Cardiac fibroblast (primary cell): ENCODE results near the gene DHTKD1.
A peak's percentile ranks its signal among the peaks of the same experiment; 100 is the strongest.
"Not testable (repeated sequence)": the region's sequence is repeated elsewhere in the genome, so short reads cannot be mapped to it uniquely, and the experiment has no call there.

ENCODE experiments used
- DNase-seq, 2 donors: peaks; one replicate each; pipeline versions ENCODE4 v3.0.0 to v3.0.0-alpha.2; 2010; ENCODE audit warnings: low read depth in 2 of 2
- H3K4me3 ChIP-seq, 2 donors: replicated peaks in 1 of 2; 1 replicate in 1 of 2; 2 replicates in 1 of 2; pipeline ENCODE4 v1.5.1; 2011; ENCODE audit warnings: low read depth in 2 of 2, low read length in 2 of 2, mild to moderate bottlenecking in 2 of 2, moderate library complexity in 1 of 2
- TF ChIP-seq, protein P1 (sequence below): IDR thresholded peaks from one replicate; pipeline ENCODE4 v1.5.1; 2011; ENCODE audit warnings: low read depth, mild to moderate bottlenecking, low read length, inconsistent platforms

The DHTKD1 gene

GRCh38 chr10:12063483-12063818 is 5.3 kb upstream of the DHTKD1 start:
- no peak for DNase-seq
- TF ChIP-seq, protein P1, sequence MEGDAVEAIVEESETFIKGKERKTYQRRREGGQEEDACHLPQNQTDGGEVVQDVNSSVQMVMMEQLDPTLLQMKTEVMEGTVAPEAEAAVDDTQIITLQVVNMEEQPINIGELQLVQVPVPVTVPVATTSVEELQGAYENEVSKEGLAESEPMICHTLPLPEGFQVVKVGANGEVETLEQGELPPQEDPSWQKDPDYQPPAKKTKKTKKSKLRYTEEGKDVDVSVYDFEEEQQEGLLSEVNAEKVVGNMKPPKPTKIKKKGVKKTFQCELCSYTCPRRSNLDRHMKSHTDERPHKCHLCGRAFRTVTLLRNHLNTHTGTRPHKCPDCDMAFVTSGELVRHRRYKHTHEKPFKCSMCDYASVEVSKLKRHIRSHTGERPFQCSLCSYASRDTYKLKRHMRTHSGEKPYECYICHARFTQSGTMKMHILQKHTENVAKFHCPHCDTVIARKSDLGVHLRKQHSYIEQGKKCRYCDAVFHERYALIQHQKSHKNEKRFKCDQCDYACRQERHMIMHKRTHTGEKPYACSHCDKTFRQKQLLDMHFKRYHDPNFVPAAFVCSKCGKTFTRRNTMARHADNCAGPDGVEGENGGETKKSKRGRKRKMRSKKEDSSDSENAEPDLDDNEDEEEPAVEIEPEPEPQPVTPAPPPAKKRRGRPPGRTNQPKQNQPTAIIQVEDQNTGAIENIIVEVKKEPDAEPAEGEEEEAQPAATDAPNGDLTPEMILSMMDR, result no peak
- H3K4me3 ChIP-seq, result no peak overlapping the region

- H3K4me3 ChIP-seq, result no peak overlapping the region
- peak; percentile 10 to 85 for DNase-seq
Observed at GRCh38 chr10:12067336-12067735, 1.4 kb upstream of the DHTKD1 start.

GRCh38 chr10:12071441-12071840 is 2.7 kb downstream of the DHTKD1 start:
- H3K4me3 ChIP-seq, result not testable (repeated sequence)
- peak in 1 of 2 donors; percentile 42 for DNase-seq

More at GRCh38 chr10:12067336-12067735, 1.4 kb upstream of the DHTKD1 start:
- TF ChIP-seq, protein P1, result no peak

- TF ChIP-seq, protein P1, result no peak
- no peak overlapping the region for H3K4me3 ChIP-seq
- peak in 1 of 2 donors; percentile 3 for DNase-seq
Observed at GRCh38 chr10:12073526-12073925, 4.8 kb downstream of the DHTKD1 start.

GRCh38 chr10:12077580-12078180 is 8.9 kb downstream of the DHTKD1 start:
- no peak for DNase-seq
- TF ChIP-seq, protein P1, result no peak
- H3K4me3 ChIP-seq, result no peak overlapping the region

DNA sequence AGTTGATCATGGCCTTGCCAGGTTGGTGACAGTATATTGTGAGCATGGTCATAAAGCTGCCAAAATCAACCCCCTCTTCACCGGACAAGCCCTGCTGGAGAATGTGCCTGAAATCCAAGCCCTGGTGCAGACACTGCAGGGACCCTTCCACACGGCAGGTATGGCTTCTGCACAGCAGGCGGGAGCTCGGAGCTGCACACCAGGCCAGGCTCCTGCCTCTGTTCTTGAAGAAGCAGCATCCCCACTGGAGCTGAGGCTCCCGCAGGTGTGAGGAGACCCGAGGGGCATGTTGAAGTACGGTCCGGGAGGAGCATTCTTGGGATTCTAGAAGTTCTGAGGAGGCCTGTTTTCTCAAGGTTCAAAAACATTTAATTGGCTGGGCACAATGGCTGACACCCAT is 12.7 kb downstream of the DHTKD1 start:
- H3K4me3 ChIP-seq, result no peak overlapping the region
- TF ChIP-seq, protein P1, result no peak
- DNase-seq, result no peak

- TF ChIP-seq, protein P1, result no peak
- peak; percentile 22 to 71 for DNase-seq
- no peak overlapping the region for H3K4me3 ChIP-seq
Observed at GRCh38 chr10:12081879-12082557, 13.3 kb downstream of the DHTKD1 start.
